Mucosa of stomach (tissue), 1 donor: Measurements from ENCODE around the gene NAXE.
A peak's percentile ranks its signal among the peaks of the same experiment; 100 is the strongest.

ENCODE experiments used
- H3K27me3 ChIP-seq: one replicate; pipeline ENCODE4 v1.7.0; 2013; ENCODE audit warnings: mild to moderate bottlenecking, low read length; ENCODE audit not compliant: control insufficient read depth, insufficient read depth
- H3K36me3 ChIP-seq: one replicate; pipeline ENCODE4 v1.7.0; 2013; ENCODE audit warnings: low read length; ENCODE audit not compliant: control insufficient read depth, insufficient read depth
- H3K4me1 ChIP-seq: one replicate; pipeline ENCODE4 v1.7.0; 2013; ENCODE audit warnings: mild to moderate bottlenecking, low read length; ENCODE audit not compliant: control insufficient read depth, insufficient read depth
- H3K4me3 ChIP-seq: one replicate; pipeline ENCODE4 v1.7.0; 2013; ENCODE audit warnings: low read length
- H3K9ac ChIP-seq: one replicate; pipeline ENCODE4 v1.7.0; 2013; ENCODE audit warnings: mild to moderate bottlenecking, low read length, moderate library complexity
- H3K9me3 ChIP-seq: one replicate; pipeline ENCODE4 v1.7.0; 2013; ENCODE audit warnings: mild to moderate bottlenecking, low read length, moderate library complexity; ENCODE audit not compliant: control insufficient read depth
- donor health status: Pancreatic carcinoma.

NAXE gene

GRCh38 chr1:156571919-156572662 is 19.5 kb upstream of the NAXE start, which contains the start of gene IQGAP3:
Gene IQGAP3, minus strand, starts transcription at chr1:156572565. Its CDS starts 36 bp downstream, at chr1:156572529.
- Histone ChIP-seq H3K9ac (peak within 1 kb of the TSS; percentile 42), H3K9me3 (no peaks in the 10 kb centered on the region), H3K36me3 (no peaks in the 10 kb centered on the region), H3K4me1 (peaks cover 32% of the 10 kb centered on the region), H3K4me3 (peak within 1 kb of the TSS; percentile 2), H3K27me3 (no peaks in the 10 kb centered on the region)

GRCh38 chr1:156572663-156573018 is 18.9 kb upstream of the NAXE start:
- H3K9me3 ChIP-seq, result no peaks in the 10 kb centered on the region
- H3K4me3 ChIP-seq, result peak overlapping the region; percentile 2
- peaks cover 32% of the 10 kb centered on the region for H3K4me1 ChIP-seq
- H3K9ac ChIP-seq, result peak overlapping the region; percentile 42
- no peaks in the 10 kb centered on the region for H3K27me3 ChIP-seq
- no peaks in the 10 kb centered on the region for H3K36me3 ChIP-seq

- Histone ChIP-seq H3K9ac (no peak overlapping the region), H3K4me3 (no peak overlapping the region)
Measured at GRCh38 chr1:156574039-156574633, 17.4 kb upstream of the NAXE start.

GRCh38 chr1:156577550-156577949 is 14.0 kb upstream of the NAXE start:
- peak overlapping the region; percentile 56 for H3K9ac ChIP-seq
- no peak overlapping the region for H3K4me3 ChIP-seq
- H3K4me1 ChIP-seq, result peaks cover 20% of the 10 kb centered on the region
- H3K9me3 ChIP-seq, result no peaks in the 10 kb centered on the region
- H3K27me3 ChIP-seq, result no peaks in the 10 kb centered on the region
- no peaks in the 10 kb centered on the region for H3K36me3 ChIP-seq

More at GRCh38 chr1:156574039-156574633, 17.4 kb upstream of the NAXE start:
- Histone ChIP-seq H3K27me3 (no peaks in the 10 kb centered on the region), H3K4me1 (peaks cover 37% of the 10 kb centered on the region), H3K36me3 (no peaks in the 10 kb centered on the region), H3K9me3 (no peaks in the 10 kb centered on the region)

DNA sequence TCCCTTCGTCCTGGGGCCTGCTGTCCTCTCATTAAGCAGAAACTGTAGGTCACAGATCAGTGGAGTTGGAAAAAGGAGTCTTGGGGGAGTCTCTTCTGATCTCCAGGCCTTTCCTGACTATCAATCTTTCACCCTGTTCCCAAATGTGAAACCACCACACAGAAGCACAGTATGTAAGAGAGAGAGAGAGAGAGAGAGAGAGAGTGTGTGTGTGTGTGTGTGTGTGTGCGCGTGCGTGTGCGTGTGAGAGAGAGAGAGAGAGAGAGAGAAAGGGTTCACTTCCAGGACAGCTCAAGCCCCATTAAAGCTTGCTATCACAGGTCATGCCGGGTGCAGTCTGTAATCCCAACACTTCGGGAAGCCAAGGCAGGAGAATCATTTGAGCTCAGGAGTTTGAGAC is 13.5 kb upstream of the NAXE start:
- Histone ChIP-seq H3K36me3 (no peaks in the 10 kb centered on the region), H3K9ac (peak overlapping the region; percentile 56), H3K4me1 (peaks cover 16% of the 10 kb centered on the region), H3K4me3 (no peak overlapping the region), H3K27me3 (no peaks in the 10 kb centered on the region), H3K9me3 (no peaks in the 10 kb centered on the region)

GRCh38 chr1:156579472-156579871 is 12.1 kb upstream of the NAXE start, which contains the start of gene TTC24:
Gene TTC24, plus strand, starts transcription at chr1:156579723. Its CDS starts 1,642 bp downstream, at chr1:156581365.
- H3K4me3 ChIP-seq, result no peak within 1 kb of the TSS
- H3K4me1 ChIP-seq, result peaks cover 22% of the 10 kb centered on the region
- H3K36me3 ChIP-seq, result no peaks in the 10 kb centered on the region
- no peaks in the 10 kb centered on the region for H3K27me3 ChIP-seq
- no peak within 1 kb of the TSS for H3K9ac ChIP-seq
- no peaks in the 10 kb centered on the region for H3K9me3 ChIP-seq

GRCh38 chr1:156581661-156582387 is 9.8 kb upstream of the NAXE start:
- Histone ChIP-seq H3K9ac (no peak overlapping the region), H3K9me3 (no peaks in the 10 kb centered on the region), H3K4me3 (no peak overlapping the region)

DNA sequence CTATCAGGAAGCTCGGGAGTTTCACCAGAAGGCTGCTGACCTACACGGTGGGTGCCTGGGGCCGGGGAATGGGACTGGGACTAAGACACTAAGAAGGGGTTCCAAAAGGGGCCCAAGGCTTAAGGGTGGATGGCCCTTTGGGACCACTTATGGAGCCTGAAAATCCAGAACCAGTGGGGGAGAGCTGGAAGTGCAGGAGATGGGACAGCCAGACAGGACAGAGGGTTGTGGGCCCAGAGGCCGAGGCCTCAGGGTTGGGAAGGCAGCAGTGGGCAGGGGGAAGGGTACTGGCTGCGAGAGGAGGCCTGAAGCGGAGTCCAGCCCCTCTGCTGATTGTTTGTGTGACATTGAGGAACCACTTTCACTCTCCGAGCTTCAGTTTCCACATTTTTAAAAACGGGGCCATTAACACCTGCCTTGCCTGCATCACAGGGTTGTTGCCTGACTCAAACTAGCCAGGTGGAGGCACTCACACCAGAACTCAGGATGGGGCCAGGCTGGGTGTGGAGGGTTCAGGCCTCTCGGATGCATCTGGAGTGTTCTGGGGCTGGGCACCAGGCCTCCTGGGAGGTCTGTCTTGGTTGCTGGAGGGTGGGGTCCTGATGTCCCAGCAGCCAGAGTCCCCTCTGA is 9.1 kb upstream of the NAXE start:
- Histone ChIP-seq H3K4me1 (peaks cover 20% of the 10 kb centered on the region), H3K9ac (no peak overlapping the region), H3K27me3 (peaks cover 4% of the 10 kb centered on the region), H3K4me3 (no peak overlapping the region), H3K9me3 (no peaks in the 10 kb centered on the region), H3K36me3 (no peaks in the 10 kb centered on the region)

More at GRCh38 chr1:156581661-156582387, 9.8 kb upstream of the NAXE start:
- H3K4me1 ChIP-seq, result peaks cover 21% of the 10 kb centered on the region
- H3K27me3 ChIP-seq, result peaks cover 4% of the 10 kb centered on the region
- no peaks in the 10 kb centered on the region for H3K36me3 ChIP-seq

DNA sequence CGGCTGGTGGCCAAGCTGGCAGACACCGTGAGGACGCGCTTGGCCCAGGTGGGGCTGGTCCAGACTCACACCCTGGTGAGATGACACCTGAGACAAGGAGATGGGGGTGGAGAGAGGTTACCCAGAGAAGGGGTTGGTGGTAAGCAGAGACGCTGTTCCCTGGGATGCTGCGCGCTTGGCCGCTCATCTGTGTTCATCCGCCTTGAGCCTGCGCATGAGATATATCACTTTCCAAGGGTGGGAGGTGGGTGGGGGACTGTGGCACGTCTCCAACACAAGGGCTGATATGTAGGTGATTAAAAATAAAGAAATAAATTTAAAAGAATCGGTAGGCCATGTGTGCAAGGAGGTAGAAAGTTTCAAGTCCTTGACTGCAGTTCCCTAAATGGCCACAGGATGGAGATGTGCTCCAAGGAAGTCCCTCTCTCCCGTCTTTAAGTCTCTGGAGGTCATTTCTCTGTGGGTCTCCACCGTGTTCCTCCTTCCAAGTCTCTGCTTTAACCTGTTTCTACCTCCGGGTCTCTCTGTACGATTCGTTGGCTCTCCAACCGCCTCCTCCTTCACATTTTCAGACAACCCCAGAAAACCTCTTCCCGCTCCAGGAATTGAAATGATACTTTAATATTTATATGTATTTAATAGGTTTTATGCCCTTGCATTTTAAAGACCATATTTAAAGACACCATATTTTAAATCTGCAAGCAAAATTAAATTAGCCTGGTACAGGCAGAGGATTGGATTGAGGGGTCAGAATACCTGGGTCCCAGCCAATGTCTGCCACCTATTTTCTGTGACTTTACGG is 7.6 kb upstream of the NAXE start:
- no peaks in the 10 kb centered on the region for H3K36me3 ChIP-seq
- H3K9ac ChIP-seq, result no peak overlapping the region
- H3K9me3 ChIP-seq, result no peaks in the 10 kb centered on the region
- peaks cover 4% of the 10 kb centered on the region for H3K27me3 ChIP-seq
- H3K4me1 ChIP-seq, result peaks cover 15% of the 10 kb centered on the region
- H3K4me3 ChIP-seq, result no peak overlapping the region

DNA sequence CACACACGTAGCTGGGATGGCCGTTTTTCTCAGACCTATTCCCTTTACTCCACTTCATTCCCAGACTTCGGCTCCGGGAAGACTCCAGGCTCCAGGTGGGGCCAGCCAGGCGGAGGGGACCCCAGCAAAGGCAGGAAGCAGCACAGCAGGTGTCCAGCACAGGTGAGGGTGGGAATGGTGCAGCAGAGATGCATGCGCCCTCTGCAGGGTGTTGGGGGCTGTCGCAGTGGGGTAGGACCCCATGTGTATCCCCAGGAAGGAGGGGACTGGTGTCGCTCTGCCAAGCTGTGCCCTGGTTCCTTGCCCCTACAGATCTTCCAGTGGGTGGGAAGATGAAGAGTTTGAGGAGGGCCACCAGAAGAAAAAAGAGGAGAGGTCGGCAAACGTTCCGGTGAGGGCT is 6.8 kb upstream of the NAXE start:
- Histone ChIP-seq H3K27me3 (peaks cover 4% of the 10 kb centered on the region), H3K4me1 (peaks cover 15% of the 10 kb centered on the region), H3K9me3 (no peaks in the 10 kb centered on the region), H3K36me3 (no peaks in the 10 kb centered on the region), H3K4me3 (no peak overlapping the region), H3K9ac (no peak overlapping the region)

DNA sequence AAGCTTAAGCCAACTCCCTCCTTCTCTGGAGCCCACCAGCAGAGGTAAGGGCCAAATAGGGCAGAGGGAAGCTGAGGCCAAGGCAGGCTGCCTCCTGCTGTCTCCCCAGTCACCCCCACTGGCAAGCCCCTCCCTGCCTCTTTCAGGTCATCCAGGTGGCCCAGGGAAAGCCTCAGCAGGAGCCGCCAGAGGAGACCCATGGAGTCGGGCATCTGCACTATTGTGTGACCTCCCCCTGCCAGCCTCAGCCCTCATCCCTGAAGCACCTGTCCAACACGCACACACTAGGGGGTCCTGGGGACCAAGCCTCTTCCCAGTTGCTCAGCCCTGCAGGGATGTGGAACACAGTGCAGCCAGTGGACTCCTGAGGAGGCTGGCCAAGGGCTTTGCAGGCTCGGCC is 5.3 kb upstream of the NAXE start:
- Histone ChIP-seq H3K4me3 (no peak overlapping the region), H3K9ac (no peak overlapping the region), H3K27me3 (peaks cover 4% of the 10 kb centered on the region), H3K4me1 (peaks cover 22% of the 10 kb centered on the region), H3K36me3 (no peaks in the 10 kb centered on the region), H3K9me3 (no peaks in the 10 kb centered on the region)
